GM10248 (cell line): Measurements from ENCODE around the gene C11orf68.

ENCODE experiments used
- CTCF ChIA-PET: fragments of 300-600 bp; sonication (Branson Sonifier 250); formaldehyde crosslinking; extraction: SDS; loops from one replicate; lab custom pipeline; 2021; ENCODE audit warnings: antibody characterized with exemption; lab: Yijun Ruan, JAX
- POLR2A ChIA-PET: fragments of 350-650 bp; sonication (Branson Sonifier 250); formaldehyde crosslinking; extraction: SDS; loops from one replicate; lab custom pipeline; 2020; ENCODE audit warnings: antibody characterized with exemption; lab: Yijun Ruan, JAX
- DNase-seq: peaks from one replicate; pipeline ENCODE4 v3.0.0; 2012; ENCODE audit errors: extremely low spot score
- TF ChIP-seq, protein P1 (sequence below): IDR thresholded peaks from 2 replicates; pipeline ENCODE4 v1.5.1; 2012; ENCODE audit warnings: mild to moderate bottlenecking, low read depth; ENCODE audit errors: extremely low read depth, missing control alignments, control extremely low read depth

Gene C11orf68

GRCh38 chr11:65922565-65922964 is 3.7 kb upstream of the C11orf68 start:
- DNase-seq, result no peak
- ChIA-PET POLR2A (no interaction called here), CTCF (interaction anchor here (0.9 to 3.5 kb wide), 6 partner anchors 11 to 100 kb away, joined by 3 to 15 read pairs (median 4); partner anchors contain the start of gene FIBP)
- TF ChIP-seq, protein P1, sequence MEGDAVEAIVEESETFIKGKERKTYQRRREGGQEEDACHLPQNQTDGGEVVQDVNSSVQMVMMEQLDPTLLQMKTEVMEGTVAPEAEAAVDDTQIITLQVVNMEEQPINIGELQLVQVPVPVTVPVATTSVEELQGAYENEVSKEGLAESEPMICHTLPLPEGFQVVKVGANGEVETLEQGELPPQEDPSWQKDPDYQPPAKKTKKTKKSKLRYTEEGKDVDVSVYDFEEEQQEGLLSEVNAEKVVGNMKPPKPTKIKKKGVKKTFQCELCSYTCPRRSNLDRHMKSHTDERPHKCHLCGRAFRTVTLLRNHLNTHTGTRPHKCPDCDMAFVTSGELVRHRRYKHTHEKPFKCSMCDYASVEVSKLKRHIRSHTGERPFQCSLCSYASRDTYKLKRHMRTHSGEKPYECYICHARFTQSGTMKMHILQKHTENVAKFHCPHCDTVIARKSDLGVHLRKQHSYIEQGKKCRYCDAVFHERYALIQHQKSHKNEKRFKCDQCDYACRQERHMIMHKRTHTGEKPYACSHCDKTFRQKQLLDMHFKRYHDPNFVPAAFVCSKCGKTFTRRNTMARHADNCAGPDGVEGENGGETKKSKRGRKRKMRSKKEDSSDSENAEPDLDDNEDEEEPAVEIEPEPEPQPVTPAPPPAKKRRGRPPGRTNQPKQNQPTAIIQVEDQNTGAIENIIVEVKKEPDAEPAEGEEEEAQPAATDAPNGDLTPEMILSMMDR, result no peak

DNA sequence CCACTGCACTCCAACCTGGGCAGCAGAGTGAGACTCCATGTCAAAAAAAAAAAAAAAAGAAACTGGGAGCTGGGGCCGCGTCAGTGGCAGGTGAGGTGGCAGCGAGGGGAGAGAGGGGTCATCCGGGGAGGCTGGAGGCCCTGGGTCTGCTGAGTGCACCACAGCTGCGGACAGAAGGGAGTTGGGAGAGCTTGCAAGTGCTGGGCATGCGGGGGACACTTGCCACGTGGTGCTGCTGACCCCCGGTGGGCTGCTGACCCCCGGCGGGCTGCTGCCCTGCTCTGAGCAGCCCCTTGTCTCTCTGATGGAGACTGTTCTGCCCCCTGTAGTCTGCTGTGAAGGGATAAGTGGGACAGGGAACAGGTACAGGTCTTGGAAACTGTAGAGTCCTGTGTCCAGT is 3.0 kb upstream of the C11orf68 start:
- ChIA-PET CTCF (interaction anchor here (0.9 to 3.5 kb wide), 4 partner anchors 14 to 249 kb away, joined by 3 to 12 read pairs (median 4); partner anchors contain the start of gene FIBP), POLR2A (interaction anchor here (1.1 kb wide), 1 partner anchor 31 kb away, joined by 3 read pairs; the partner anchor contains the start of gene CCDC85B)

DNA sequence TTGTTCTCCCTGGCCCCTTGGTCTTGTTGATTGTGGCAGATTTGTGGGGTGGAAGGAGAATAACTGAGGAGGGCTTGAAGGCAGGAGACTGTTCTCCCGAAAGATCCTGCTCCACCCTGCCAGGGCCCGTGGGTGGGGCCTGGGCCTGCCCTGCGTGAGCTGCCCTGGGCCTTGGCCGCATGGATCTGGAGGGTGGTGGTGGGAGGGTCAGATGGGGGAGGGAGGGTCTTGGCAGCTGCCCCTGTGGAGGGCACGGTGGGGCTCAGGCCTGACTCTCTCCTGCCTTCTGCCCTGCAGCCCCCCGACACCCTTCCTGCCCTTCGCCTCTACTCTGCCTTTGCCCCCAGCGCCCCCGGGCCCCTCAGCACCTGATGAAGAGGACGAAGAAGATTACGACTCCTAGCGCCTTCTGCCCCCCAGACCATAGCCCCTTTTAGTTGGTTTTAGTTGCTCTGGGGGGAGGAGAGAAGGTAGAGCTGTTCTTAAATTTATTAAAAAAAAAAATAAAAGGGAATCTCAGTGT is 2.2 kb upstream of the C11orf68 start:
- TF ChIP-seq, protein P1, result no peak
- ChIA-PET POLR2A (interaction anchor here (1.1 kb wide), 1 partner anchor 31 kb away, joined by 3 read pairs; the partner anchor contains the start of gene CCDC85B), CTCF (interaction anchor here (0.9 to 3.5 kb wide), 4 partner anchors 13 to 248 kb away, joined by 3 to 12 read pairs (median 4); partner anchors contain the start of gene FIBP)
- DNase-seq, result no peak

More for the DNA sequence above, 3.0 kb upstream of the C11orf68 start:
- DNase-seq, result no peak
- TF ChIP-seq, protein P1, result no peak

DNA sequence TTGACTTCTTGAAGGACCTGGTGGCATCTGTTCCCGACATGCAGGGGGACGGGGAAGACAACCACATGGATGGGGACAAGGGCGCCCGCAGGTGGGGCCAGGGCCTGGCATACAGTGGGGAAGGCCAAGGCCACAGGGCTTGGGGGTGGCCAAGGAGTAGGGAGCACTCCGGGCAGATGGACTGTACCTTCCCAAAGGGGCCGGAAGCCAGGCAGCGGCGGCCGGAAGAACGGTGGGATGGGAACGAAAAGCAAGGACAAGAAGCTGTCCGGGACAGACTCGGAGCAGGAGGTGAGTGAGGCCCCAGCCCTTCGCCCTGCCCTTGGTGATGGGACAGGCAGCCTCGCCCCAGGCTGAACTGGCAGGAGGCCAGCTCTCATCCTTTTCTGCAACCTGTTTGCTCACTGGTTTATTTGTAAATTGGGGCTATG is 1.5 kb upstream of the C11orf68 start:
- CTCF ChIA-PET, result interaction anchor here (0.6 to 1.4 kb wide), 2 partner anchors 32 to 102 kb away, joined by 3 read pairs; partner anchors contain the start of gene FIBP
- POLR2A ChIA-PET, result no interaction called here
- DNase-seq, result no peak
- TF ChIP-seq, protein P1, result no peak

DNA sequence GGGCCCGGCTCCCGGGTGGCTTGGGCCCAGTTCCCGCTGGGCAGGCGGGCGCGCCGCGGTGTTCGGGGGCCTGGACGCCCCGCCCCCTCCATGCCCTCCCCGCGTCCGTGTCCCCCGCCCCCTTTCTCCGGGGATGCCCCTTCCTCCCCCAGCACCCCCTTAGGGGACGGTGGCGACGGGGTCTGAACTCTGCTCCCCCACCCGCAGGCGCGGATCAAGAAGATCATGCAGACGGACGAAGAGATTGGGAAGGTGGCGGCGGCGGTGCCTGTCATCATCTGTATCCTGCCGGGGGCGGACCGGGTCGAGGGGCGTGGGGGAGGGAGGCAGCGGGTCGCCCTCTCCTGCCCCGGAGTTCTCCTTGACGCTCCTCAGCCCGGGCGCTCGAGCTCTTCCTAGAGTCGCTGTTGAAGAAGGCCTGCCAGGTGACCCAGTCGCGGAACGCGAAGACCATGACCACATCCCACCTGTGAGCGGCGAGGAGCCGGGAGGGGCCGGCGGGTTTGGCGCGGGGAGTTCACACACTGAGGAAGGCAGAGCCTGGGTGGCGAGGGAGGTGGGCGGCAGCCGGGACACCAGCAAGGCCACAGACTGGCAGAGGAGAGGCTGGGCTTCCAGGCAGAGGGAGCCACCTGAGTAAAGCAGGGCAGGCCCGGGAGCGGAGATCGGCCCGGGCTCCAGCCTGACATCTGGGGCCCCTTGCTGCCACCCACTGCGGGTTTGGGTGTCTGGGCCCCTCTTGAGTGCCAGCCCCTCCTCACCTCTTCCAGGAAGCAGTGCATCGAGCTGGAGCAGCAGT is 910 bp upstream of the C11orf68 start:
- ChIA-PET POLR2A (no interaction called here), CTCF (interaction anchor here (0.6 to 1.4 kb wide), 2 partner anchors 32 to 103 kb away, joined by 3 read pairs; partner anchors contain the start of gene FIBP)
- TF ChIP-seq, protein P1, result no peak
- peak; percentile 74 for DNase-seq

GRCh38 chr11:65919141-65919572 is 295 bp upstream of the C11orf68 start, which contains the start of gene DRAP1:
Gene DRAP1 (plus strand): TSS chr11:65919426. CDS start chr11:65919502, 76 bp downstream.
- ChIA-PET CTCF (interaction anchor here (1.1 to 1.9 kb wide), 3 partner anchors 28 to 31 kb away, joined by 3 to 9 read pairs (median 3); partner anchors contain the start of genes CCDC85B and FIBP), POLR2A (no interaction called here)
- DNase-seq, result peak; percentile 100
- TF ChIP-seq, protein P1, result no peak
